Calu3 (cell line): ENCODE data around the gene DDA1. TPM values are rescaled to one million over a fixed set of nuclear protein-coding genes. Genes with fewer than 3 reads are reported as not detected.

Experiments
- BruUV-seq: library from RNA; stranded (reverse); fragments of 400-500 nt; replicated peaks from 2 replicates; lab custom pipeline; 2021; lab: Mats Ljungman, UMichigan
- CTCF ChIA-PET: fragments of 300-600 bp; sonication (Branson Sonifier 250); formaldehyde crosslinking; loops from one replicate; lab custom pipeline; 2022; ENCODE audit warnings: antibody characterized with exemption; lab: Charles Lee
- DNase-seq: peaks from one replicate; pipeline ENCODE4 v3.0.0; 2022
- H3K27ac Mint-ChIP-seq: one replicate; pipeline ENCODE4 v1.8.0; 2022; ENCODE audit warnings: mixed read lengths; ENCODE audit not compliant: unreplicated experiment
- H3K27me3 Mint-ChIP-seq: one replicate; pipeline ENCODE4 v1.8.0; 2022; ENCODE audit warnings: mixed read lengths; ENCODE audit not compliant: unreplicated experiment
- H3K36me3 Mint-ChIP-seq: one replicate; pipeline ENCODE4 v1.8.0; 2022; ENCODE audit warnings: mild to moderate bottlenecking, moderate library complexity, mixed read lengths; ENCODE audit not compliant: insufficient read depth, unreplicated experiment
- H3K4me1 Mint-ChIP-seq: one replicate; pipeline ENCODE4 v1.8.0; 2022; ENCODE audit warnings: mild to moderate bottlenecking, low read depth, mixed read lengths; ENCODE audit not compliant: unreplicated experiment
- H3K4me3 Mint-ChIP-seq: one replicate; pipeline ENCODE4 v1.8.0; 2022; ENCODE audit warnings: mild to moderate bottlenecking, low read depth, moderate library complexity, mixed read lengths; ENCODE audit not compliant: unreplicated experiment
- H3K9me3 Mint-ChIP-seq: one replicate; pipeline ENCODE4 v1.8.0; 2022; ENCODE audit warnings: low read depth, mixed read lengths; ENCODE audit not compliant: unreplicated experiment
- intact Hi-C: fragments of 100-400 bp; cut with micrococcal nuclease; formaldehyde crosslinking; loops from one replicate; pipeline ENCODE4 v1.10.0; 2022; ENCODE audit not compliant: unreplicated experiment
- total RNA-seq: library from RNA; stranded (reverse); gene quantifications from 2 replicates; pipeline ENCODE4 v1.2.3, GENCODE V29; 2022
- TF ChIP-seq, protein P1 (sequence below): fragments of 200-600 bp; IDR thresholded peaks from one replicate; pipeline ENCODE4 v1.8.0; 2022; ENCODE audit warnings: antibody characterized with exemption; ENCODE audit not compliant: unreplicated experiment

DDA1 gene
- total RNA-seq, 1 experiment from 2014 or later = 50.8 TPM

DNA sequence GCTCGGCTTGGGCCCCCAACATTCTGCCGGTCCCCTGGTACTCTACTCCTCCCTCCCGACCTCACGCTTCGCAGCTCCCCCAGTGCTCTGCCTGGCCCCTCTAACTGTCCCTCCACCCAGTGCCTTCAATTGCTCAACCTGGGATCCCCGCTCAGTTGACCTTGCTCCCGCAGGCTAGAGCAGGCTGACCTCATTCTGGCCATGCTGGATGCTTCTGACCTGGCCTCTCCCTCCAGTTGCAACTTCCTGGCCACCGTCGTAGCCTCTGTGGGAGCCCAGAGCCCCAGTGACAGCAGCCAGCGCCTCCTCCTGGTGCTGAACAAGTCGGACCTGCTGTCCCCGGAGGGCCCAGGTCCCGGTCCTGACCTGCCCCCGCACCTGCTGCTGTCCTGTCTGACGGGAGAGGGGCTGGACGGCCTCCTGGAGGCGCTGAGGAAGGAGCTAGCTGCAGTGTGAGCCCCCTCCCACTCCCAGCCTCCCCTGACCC is 31.6 kb downstream of the DDA1 start:
- intact Hi-C loops = no loop called here
- H3K27ac Mint-ChIP-seq = no peak overlapping the region
- H3K9me3 Mint-ChIP-seq = no peaks in the 10 kb centered on the region
- TF ChIP-seq, protein P1, sequence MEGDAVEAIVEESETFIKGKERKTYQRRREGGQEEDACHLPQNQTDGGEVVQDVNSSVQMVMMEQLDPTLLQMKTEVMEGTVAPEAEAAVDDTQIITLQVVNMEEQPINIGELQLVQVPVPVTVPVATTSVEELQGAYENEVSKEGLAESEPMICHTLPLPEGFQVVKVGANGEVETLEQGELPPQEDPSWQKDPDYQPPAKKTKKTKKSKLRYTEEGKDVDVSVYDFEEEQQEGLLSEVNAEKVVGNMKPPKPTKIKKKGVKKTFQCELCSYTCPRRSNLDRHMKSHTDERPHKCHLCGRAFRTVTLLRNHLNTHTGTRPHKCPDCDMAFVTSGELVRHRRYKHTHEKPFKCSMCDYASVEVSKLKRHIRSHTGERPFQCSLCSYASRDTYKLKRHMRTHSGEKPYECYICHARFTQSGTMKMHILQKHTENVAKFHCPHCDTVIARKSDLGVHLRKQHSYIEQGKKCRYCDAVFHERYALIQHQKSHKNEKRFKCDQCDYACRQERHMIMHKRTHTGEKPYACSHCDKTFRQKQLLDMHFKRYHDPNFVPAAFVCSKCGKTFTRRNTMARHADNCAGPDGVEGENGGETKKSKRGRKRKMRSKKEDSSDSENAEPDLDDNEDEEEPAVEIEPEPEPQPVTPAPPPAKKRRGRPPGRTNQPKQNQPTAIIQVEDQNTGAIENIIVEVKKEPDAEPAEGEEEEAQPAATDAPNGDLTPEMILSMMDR = no peak
- CTCF ChIA-PET = no interaction called here
- H3K4me3 Mint-ChIP-seq = no peak overlapping the region
- BruUV-seq = no TSS peak
- H3K4me1 Mint-ChIP-seq = no peaks in the 10 kb centered on the region
- DNase-seq = no peak
- H3K36me3 Mint-ChIP-seq = peaks cover 32% of the 10 kb centered on the region
- no peaks in the 10 kb centered on the region for H3K27me3 Mint-ChIP-seq

DNA sequence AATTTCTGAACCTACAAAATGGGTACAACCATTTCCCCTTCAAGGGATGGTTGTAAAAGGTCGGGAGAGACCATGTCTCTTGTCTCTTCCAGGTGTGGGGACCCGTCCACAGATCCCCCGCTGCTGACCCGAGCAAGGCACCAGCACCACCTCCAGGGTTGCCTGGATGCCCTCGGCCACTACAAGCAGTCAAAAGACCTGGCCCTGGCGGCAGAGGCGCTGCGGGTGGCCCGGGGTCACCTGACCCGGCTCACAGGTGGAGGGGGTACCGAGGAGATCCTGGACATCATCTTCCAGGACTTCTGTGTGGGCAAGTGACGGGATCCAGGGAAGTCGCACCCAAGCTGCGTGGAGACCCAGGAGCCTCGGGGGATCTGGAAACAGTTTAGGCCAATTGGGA is 32.0 kb downstream of the DDA1 start:
- Mint-ChIP-seq H3K27me3 (no peaks in the 10 kb centered on the region), H3K36me3 (peaks cover 36% of the 10 kb centered on the region), H3K4me3 (no peak overlapping the region), H3K27ac (no peak overlapping the region), H3K4me1 (no peaks in the 10 kb centered on the region), H3K9me3 (no peaks in the 10 kb centered on the region)
- BruUV-seq = no TSS peak
- intact Hi-C loops = no loop called here
- TF ChIP-seq, protein P1 = no peak
- CTCF ChIA-PET = no interaction called here
- no peak for DNase-seq

DNA sequence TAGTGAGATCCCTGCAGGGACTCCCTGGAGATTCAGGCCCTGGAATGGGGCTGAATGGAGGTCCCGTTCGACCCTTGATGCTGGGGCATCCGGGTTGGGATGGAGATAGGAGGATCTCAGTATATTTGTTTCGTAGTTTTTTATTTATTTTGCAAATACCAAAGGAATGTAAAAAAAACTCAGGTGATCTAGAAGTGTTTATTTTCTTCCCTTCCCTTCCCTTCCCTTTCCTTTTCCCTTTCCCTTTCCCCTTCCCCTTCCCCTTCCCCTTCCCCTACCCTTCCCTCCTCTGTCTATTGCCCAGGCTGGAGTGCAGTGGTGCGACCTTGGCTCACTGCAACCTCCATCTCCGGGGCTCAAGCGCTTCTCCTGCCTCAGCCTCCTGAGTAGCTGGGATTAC is 32.5 kb downstream of the DDA1 start:
- TF ChIP-seq, protein P1 = no peak
- Mint-ChIP-seq H3K4me1 (no peaks in the 10 kb centered on the region), H3K36me3 (peaks cover 33% of the 10 kb centered on the region), H3K4me3 (no peak overlapping the region), H3K27me3 (no peaks in the 10 kb centered on the region), H3K27ac (no peak overlapping the region), H3K9me3 (no peaks in the 10 kb centered on the region)
- CTCF ChIA-PET = no interaction called here
- no peak for DNase-seq
- intact Hi-C loops = no loop called here
- BruUV-seq = no TSS peak

DNA sequence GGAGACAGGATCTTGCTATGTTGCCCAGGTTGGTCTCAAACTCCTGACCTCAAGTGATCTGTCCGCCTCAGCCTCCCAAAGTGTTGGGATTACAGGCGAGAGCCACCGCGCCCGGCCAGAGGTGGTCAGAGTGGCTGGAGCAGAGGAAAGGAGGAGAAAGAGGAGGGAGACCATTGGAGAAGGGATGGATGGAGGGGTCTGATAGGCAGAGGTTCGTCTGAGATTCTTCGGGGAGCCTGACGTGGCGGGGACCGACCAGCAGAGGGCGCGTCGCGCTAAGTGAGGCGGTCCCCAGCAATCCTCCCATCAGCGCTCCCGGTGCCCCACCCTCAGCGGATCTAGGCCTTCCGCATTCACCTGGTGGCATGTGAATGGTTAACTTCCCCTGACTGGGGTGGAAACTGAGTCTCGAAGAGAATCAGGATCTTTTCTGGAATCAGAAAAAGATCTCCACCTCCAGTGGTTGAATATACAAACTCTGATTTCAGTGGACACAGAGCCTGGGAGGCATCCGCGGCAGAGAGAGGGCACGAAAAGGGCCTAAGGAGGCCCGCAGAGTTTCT is 36.8 kb downstream of the DDA1 start:
- CTCF ChIA-PET = no interaction called here
- no TSS peak for BruUV-seq
- peaks cover 11% of the 10 kb centered on the region for H3K36me3 Mint-ChIP-seq
- H3K4me1 Mint-ChIP-seq = no peaks in the 10 kb centered on the region
- intact Hi-C loops = no loop called here
- H3K27ac Mint-ChIP-seq = no peak overlapping the region
- DNase-seq = peak; percentile 81
- no peak overlapping the region for H3K4me3 Mint-ChIP-seq
- peaks cover 22% of the 10 kb centered on the region for H3K27me3 Mint-ChIP-seq
- TF ChIP-seq, protein P1 = peak; percentile 76
- no peaks in the 10 kb centered on the region for H3K9me3 Mint-ChIP-seq
